ENCODE measurements around the gene MYO1F.

Gene MYO1F

GRCh38 chr19:8477889-8478288 lies 99.4 kb downstream of the MYO1F start:
- Histone ChIP-seq H3K27ac (ENCODE audit: low read depth, low read length, poor library complexity, severe bottlenecking) (no peak overlapping the region), H4K20me1 (ENCODE audit: insufficient read depth, low read length) (peaks cover 5% of the 10 kb centered on the region; the same call in 1 of the 2 replicates), H3K36me3 (ENCODE audit: insufficient read depth, low read length) (peaks cover 89% of the 10 kb centered on the region), H3K4me3 (ENCODE audit: low read depth, low read length, poor library complexity, severe bottlenecking) (no peak overlapping the region), H3K9me2 (ENCODE audit: low read depth, low read length) (no peaks in the 10 kb centered on the region), H3K9ac (ENCODE audit: low read length) (no peak overlapping the region), H3K9me3 (ENCODE audit: low read length) (no peaks in the 10 kb centered on the region), H3K27me3 (ENCODE audit: insufficient read depth, low read length) (no peaks in the 10 kb centered on the region), H3K4me1 (ENCODE audit: insufficient read depth, low read length, severe bottlenecking) (peaks cover 25% of the 10 kb centered on the region), H3K79me2 (ENCODE audit: insufficient read depth, low read length) (peaks cover 38% of the 10 kb centered on the region), H3K4me2 (ENCODE audit: low read length) (no peak overlapping the region), H3F3A (ENCODE audit: insufficient read depth, low read length) (peaks cover 4% of the 10 kb centered on the region; the same call in 1 of the 2 replicates), H2AFZ (ENCODE audit: low read length) (no peak overlapping the region)
- no peak for TF ChIP-seq CTCF (IDR thresholded peaks at IDR 0.05; ENCODE audit: low read length)
- no peak for TF ChIP-seq EZH2 (IDR thresholded peaks at IDR 0.05; ENCODE audit: borderline replicate concordance, low read length)

- TF ChIP-seq CTCF (IDR thresholded peaks at IDR 0.05; ENCODE audit: low read length) (no peak), EZH2 (IDR thresholded peaks at IDR 0.05; ENCODE audit: borderline replicate concordance, low read length) (no peak)
- no peaks in the 10 kb centered on the region for H3K9me2 ChIP-seq (ENCODE audit: low read depth, low read length)
- no peak overlapping the region for H3K27ac ChIP-seq (ENCODE audit: low read depth, low read length, poor library complexity, severe bottlenecking)
- peaks cover 5% of the 10 kb centered on the region; the same call in 1 of the 2 replicates for H4K20me1 ChIP-seq (ENCODE audit: insufficient read depth, low read length)
- peaks cover 36% of the 10 kb centered on the region for H3K4me1 ChIP-seq (ENCODE audit: insufficient read depth, low read length, severe bottlenecking)
- H3K4me3 ChIP-seq (ENCODE audit: low read depth, low read length, poor library complexity, severe bottlenecking), result no peak overlapping the region
- peaks cover 4% of the 10 kb centered on the region; the same call in 1 of the 2 replicates for H3F3A ChIP-seq (ENCODE audit: insufficient read depth, low read length)
- H3K4me2 ChIP-seq (ENCODE audit: low read length), result no peak overlapping the region
- H3K9ac ChIP-seq (ENCODE audit: low read length), result no peak overlapping the region
- H3K79me2 ChIP-seq (ENCODE audit: insufficient read depth, low read length), result peaks cover 38% of the 10 kb centered on the region
- no peak overlapping the region for H2AFZ ChIP-seq (ENCODE audit: low read length)
- peaks cover 89% of the 10 kb centered on the region for H3K36me3 ChIP-seq (ENCODE audit: insufficient read depth, low read length)
- no peaks in the 10 kb centered on the region for H3K9me3 ChIP-seq (ENCODE audit: low read length)
- H3K27me3 ChIP-seq (ENCODE audit: insufficient read depth, low read length), result no peaks in the 10 kb centered on the region
These were observed 100.7 kb downstream of the MYO1F start for GRCh38 chr19:8476524-8476923.

- no peaks in the 10 kb centered on the region for H3K9me3 ChIP-seq (ENCODE audit: low read length)
- H3K79me2 ChIP-seq (ENCODE audit: insufficient read depth, low read length), result peaks cover 38% of the 10 kb centered on the region
- TF ChIP-seq EZH2 (IDR thresholded peaks at IDR 0.05; ENCODE audit: borderline replicate concordance, low read length) (no peak), CTCF (IDR thresholded peaks at IDR 0.05; ENCODE audit: low read length) (no peak)
- no peak overlapping the region for H2AFZ ChIP-seq (ENCODE audit: low read length)
- no peaks in the 10 kb centered on the region for H3K9me2 ChIP-seq (ENCODE audit: low read depth, low read length)
- H3K27me3 ChIP-seq (ENCODE audit: insufficient read depth, low read length), result no peaks in the 10 kb centered on the region
- no peak overlapping the region for H3K9ac ChIP-seq (ENCODE audit: low read length)
- H3K36me3 ChIP-seq (ENCODE audit: insufficient read depth, low read length), result peaks cover 90% of the 10 kb centered on the region
- H3K27ac ChIP-seq (ENCODE audit: low read depth, low read length, poor library complexity, severe bottlenecking), result peak overlapping the region; percentile 92
- H3K4me1 ChIP-seq (ENCODE audit: insufficient read depth, low read length, severe bottlenecking), result peaks cover 36% of the 10 kb centered on the region
- no peak overlapping the region for H3K4me3 ChIP-seq (ENCODE audit: low read depth, low read length, poor library complexity, severe bottlenecking)
- no peak overlapping the region for H3K4me2 ChIP-seq (ENCODE audit: low read length)
- peaks cover 4% of the 10 kb centered on the region; the same call in 1 of the 2 replicates for H3F3A ChIP-seq (ENCODE audit: insufficient read depth, low read length)
- peaks cover 5% of the 10 kb centered on the region; the same call in 1 of the 2 replicates for H4K20me1 ChIP-seq (ENCODE audit: insufficient read depth, low read length)
These were observed 102.2 kb downstream of the MYO1F start for GRCh38 chr19:8475005-8475404.

Data from OCI-LY1 (cell line).